SU-DHL-6 (cell line): ENCODE data around the gene SLC35F1.

ENCODE experiments used
- H2AFZ ChIP-seq: fragments of 200-600 bp; sonication (generic); 2 replicates; pipeline ENCODE4 v1.6.1; 2014; ENCODE audit warnings: low read depth, mild to moderate bottlenecking, moderate library complexity, mixed read lengths, antibody characterized with exemption, low read length; ENCODE audit not compliant: severe bottlenecking
- H3F3A ChIP-seq: fragments of 200-600 bp; shearing (Covaris generic); 2 replicates; pipeline ENCODE4 v1.6.0; 2016; ENCODE audit warnings: antibody characterized with exemption, mild to moderate bottlenecking; ENCODE audit not compliant: insufficient read depth
- H3K27ac ChIP-seq: fragments of 200-600 bp; sonication (generic); 2 replicates; pipeline ENCODE4 v1.5.1; 2016; ENCODE audit warnings: low read depth, mild to moderate bottlenecking, low read length, moderate library complexity, mixed read lengths
- H3K27me3 ChIP-seq: fragments of 200-600 bp; sonication (generic), shearing (Covaris generic); 2 replicates; pipeline ENCODE4 v1.6.0; 2014; ENCODE audit warnings: mild to moderate bottlenecking, low read length
- H3K36me3 ChIP-seq: fragments of 200-600 bp; sonication (generic); 2 replicates; pipeline ENCODE4 v1.6.1; 2014; ENCODE audit warnings: mild to moderate bottlenecking, low read length, mixed read lengths
- H3K4me2 ChIP-seq: fragments of 300-600, 200-600 bp; shearing (Covaris generic), sonication (generic); 2 replicates; pipeline ENCODE4 v1.6.0; 2014; ENCODE audit warnings: low read length, low read depth, mild to moderate bottlenecking; ENCODE audit not compliant: poor library complexity, severe bottlenecking
- H3K4me3 ChIP-seq: fragments of 200-600 bp; sonication (generic); 2 replicates; pipeline ENCODE4 v1.5.1; 2014; ENCODE audit warnings: antibody characterized with exemption, low read length, mild to moderate bottlenecking, mixed read lengths; ENCODE audit not compliant: insufficient read depth, poor library complexity, severe bottlenecking
- H3K79me2 ChIP-seq: fragments of 200-600 bp; sonication (generic); 2 replicates; pipeline ENCODE4 v1.6.1; 2014; ENCODE audit warnings: mild to moderate bottlenecking, low read length, moderate library complexity; ENCODE audit not compliant: insufficient read depth
- H3K9ac ChIP-seq: fragments of 200-600 bp; sonication (generic); 2 replicates; pipeline ENCODE4 v1.7.0; 2014; ENCODE audit warnings: mild to moderate bottlenecking, low read length
- H3K9me2 ChIP-seq: fragments of 200-600 bp; sonication (generic); replicated peaks from 2 replicates; pipeline ENCODE4 v1.6.1; 2014; ENCODE audit warnings: low read length; ENCODE audit not compliant: insufficient read depth
- H3K9me3 ChIP-seq: fragments of 200-600 bp; sonication (generic); 2 replicates; pipeline ENCODE4 v1.6.1; 2014; ENCODE audit warnings: low read length, mixed read lengths; ENCODE audit not compliant: insufficient read depth
- H4K20me1 ChIP-seq: fragments of 200-600 bp; sonication (generic); 2 replicates; pipeline ENCODE4 v1.6.1; 2014; ENCODE audit warnings: low read depth, mild to moderate bottlenecking, antibody characterized with exemption, low read length, moderate library complexity, mixed read lengths
- CTCF ChIP-seq: fragments of 200-600 bp; sonication (generic); IDR thresholded peaks from one replicate; pipeline ENCODE4 v1.5.1; 2017; ENCODE audit warnings: antibody characterized with exemption, mild to moderate bottlenecking, low read length, moderate library complexity; ENCODE audit not compliant: insufficient read depth, poor library complexity, severe bottlenecking
- EZH2phosphoT487 ChIP-seq: fragments of 200-600 bp; sonication (generic), shearing (Covaris generic); conservative IDR thresholded peaks from 2 replicates; pipeline ENCODE4 v1.6.1; 2018; ENCODE audit warnings: mild to moderate bottlenecking, antibody characterized with exemption, low read length, moderate library complexity, mixed read lengths

Gene SLC35F1

GRCh38 chr6:118212451-118213173 is 305.5 kb downstream of the SLC35F1 start:
- Histone ChIP-seq H3K9me2 (no peaks in the 10 kb centered on the region), H3K4me3 (no peak overlapping the region), H3K27ac (no peak overlapping the region), H3K27me3 (no peaks in the 10 kb centered on the region), H3K9me3 (no peaks in the 10 kb centered on the region), H3K9ac (no peak overlapping the region), H3K36me3 (no peaks in the 10 kb centered on the region), H4K20me1 (no peaks in the 10 kb centered on the region), H3K79me2 (no peaks in the 10 kb centered on the region), H3F3A (no peaks in the 10 kb centered on the region), H3K4me2 (no peak overlapping the region), H2AFZ (no peak overlapping the region)
- TF ChIP-seq EZH2phosphoT487 (no peak), CTCF (no peak)

GRCh38 chr6:118215269-118215668 is 308.2 kb downstream of the SLC35F1 start:
- no peaks in the 10 kb centered on the region for H3K36me3 ChIP-seq
- no peak overlapping the region for H3K9ac ChIP-seq
- H3F3A ChIP-seq, result no peaks in the 10 kb centered on the region
- no peaks in the 10 kb centered on the region for H4K20me1 ChIP-seq
- H3K9me2 ChIP-seq, result no peaks in the 10 kb centered on the region
- no peak overlapping the region for H3K27ac ChIP-seq
- TF ChIP-seq EZH2phosphoT487 (no peak), CTCF (no peak)
- no peaks in the 10 kb centered on the region for H3K79me2 ChIP-seq
- H3K27me3 ChIP-seq, result no peaks in the 10 kb centered on the region
- no peak overlapping the region for H2AFZ ChIP-seq
- H3K9me3 ChIP-seq, result no peaks in the 10 kb centered on the region
- H3K4me2 ChIP-seq, result no peak overlapping the region
- no peak overlapping the region for H3K4me3 ChIP-seq

GRCh38 chr6:118216751-118217150 is 309.7 kb downstream of the SLC35F1 start:
- Histone ChIP-seq H3K4me2 (no peak overlapping the region), H3K36me3 (no peaks in the 10 kb centered on the region), H3K9me2 (no peaks in the 10 kb centered on the region), H3F3A (no peaks in the 10 kb centered on the region), H3K9me3 (no peaks in the 10 kb centered on the region), H4K20me1 (no peaks in the 10 kb centered on the region), H3K4me3 (no peak overlapping the region), H3K27ac (no peak overlapping the region), H3K79me2 (no peaks in the 10 kb centered on the region), H2AFZ (no peak overlapping the region), H3K27me3 (no peaks in the 10 kb centered on the region), H3K9ac (no peak overlapping the region)
- TF ChIP-seq EZH2phosphoT487, result no peak

GRCh38 chr6:118218156-118218555 is 311.1 kb downstream of the SLC35F1 start:
- no peaks in the 10 kb centered on the region for H3K9me3 ChIP-seq
- no peak overlapping the region for H3K4me2 ChIP-seq
- H3K9ac ChIP-seq, result no peak overlapping the region
- no peaks in the 10 kb centered on the region for H3K36me3 ChIP-seq
- no peak for TF ChIP-seq EZH2phosphoT487
- H3K27ac ChIP-seq, result no peak overlapping the region
- H3K9me2 ChIP-seq, result no peaks in the 10 kb centered on the region
- no peaks in the 10 kb centered on the region for H4K20me1 ChIP-seq
- H3F3A ChIP-seq, result no peaks in the 10 kb centered on the region
- H3K4me3 ChIP-seq, result no peak overlapping the region
- H3K27me3 ChIP-seq, result no peaks in the 10 kb centered on the region
- no peaks in the 10 kb centered on the region for H3K79me2 ChIP-seq
- H2AFZ ChIP-seq, result no peak overlapping the region
